ENCODE results near the gene COLEC12.

COLEC12 gene

DNA sequence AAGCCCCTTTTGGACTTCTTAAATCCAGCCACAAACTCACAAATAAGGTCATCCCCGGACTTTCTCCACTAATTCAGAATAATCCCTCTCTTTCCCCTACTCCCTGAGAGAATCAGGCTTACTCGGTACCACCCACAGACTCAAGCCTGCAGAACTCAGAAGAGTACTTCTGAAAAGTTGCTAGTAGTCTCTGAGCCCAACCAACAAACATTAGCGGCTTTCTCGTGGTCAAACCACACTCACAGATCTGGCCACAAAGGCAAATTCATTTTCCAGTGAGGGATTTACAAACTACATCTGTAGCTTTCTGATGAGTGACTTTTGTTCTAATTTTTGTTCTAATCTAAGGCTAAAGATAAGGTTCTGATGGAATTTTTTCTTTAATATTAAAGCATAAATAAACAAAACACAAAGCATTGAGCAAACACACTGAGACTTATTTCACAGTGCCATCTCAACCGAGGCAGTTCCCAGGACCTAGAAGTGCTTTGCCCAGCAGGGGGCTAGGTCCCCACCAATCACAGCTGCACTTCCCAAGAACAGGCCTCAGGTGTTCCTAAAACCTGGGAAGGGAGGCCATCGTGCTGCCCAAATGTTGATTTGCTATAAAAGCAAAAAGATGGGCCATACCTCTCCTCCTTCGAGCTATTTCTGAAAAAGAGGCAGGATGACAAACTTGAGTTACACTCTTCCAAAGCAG lies 110.7 kb downstream of the COLEC12 start:
- DNase-seq (ENCODE audit: low read depth in 2 of 2) = no peak

DNA sequence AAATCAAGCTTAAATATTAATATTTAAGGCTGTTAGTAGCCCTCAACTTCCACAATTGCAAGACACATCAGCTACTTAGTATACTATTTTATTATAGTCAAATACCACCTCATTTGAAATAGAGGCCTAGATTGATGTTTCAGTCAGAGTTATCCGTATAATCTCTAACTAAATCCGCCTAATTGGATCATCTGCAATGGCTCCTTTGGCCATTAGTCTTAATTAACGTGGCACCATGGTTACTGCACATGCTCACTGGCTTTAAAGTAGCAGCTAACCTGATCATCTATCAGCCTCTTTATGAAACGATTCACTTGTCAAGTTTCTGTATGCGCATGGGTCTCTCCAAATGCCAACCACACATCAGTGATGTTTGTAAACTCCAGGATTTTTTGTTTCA lies 112.3 kb downstream of the COLEC12 start:
- no peak for DNase-seq (ENCODE audit: low read depth in 2 of 2)

DNA sequence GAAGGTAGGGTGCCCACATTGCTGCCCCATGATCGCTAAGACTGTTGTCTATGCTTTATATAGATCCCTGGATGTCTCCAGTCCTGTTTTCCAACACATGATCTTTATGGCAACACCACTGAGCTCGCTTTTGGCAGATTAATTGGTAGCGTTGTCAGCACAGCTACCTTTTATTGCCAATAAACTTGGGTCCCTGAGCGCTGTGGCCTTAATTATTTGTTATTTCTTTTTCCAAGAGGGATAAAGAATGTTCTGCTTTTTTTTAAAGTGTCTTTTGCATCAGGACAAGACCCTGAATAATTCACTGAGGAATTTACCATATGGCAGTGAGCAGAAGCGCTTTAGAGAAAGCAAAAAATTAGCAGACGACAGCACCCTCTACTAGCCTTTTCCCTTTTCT lies 113.5 kb downstream of the COLEC12 start:
- DNase-seq (ENCODE audit: low read depth in 2 of 2) = no peak

DNA sequence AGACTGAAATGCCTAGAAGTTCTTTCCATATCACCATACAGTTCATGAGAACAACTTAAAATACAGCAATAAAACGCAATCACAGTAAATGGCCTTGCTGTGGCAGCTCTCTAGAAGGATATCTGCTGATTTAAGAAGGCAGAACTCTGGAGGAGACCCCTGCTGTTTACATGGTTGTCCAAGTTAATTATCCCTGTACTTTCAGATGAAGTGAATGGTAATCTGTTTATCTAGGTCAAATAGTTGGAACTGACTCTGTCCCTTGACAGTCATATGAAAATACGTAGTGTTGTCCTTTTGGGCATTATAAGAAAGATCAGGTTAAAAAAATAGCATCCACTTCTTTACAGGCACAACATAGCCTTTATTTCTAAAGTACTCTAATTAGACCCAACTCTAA lies 115.6 kb downstream of the COLEC12 start:
- no peak for DNase-seq (ENCODE audit: low read depth in 2 of 2)

DNA sequence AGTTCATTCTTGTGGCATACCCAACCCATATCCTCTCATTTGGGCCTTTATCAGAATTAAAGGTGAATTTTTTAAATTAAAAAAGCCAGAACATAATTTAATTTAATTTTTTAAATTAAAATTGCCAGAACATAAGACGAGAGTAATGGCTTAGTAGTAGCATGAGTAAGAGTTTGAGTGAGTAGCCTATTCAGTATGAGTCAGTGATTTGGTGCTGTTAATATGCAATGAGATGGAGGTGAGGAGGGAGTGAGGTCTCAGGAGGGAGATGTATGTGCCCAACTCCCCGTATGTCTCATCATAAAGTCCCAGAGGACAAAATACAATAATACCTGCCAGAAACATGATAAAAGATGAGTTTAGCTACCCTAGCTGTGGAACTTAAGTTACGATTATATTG lies 117.4 kb downstream of the COLEC12 start:
- no peak for DNase-seq (ENCODE audit: low read depth in 2 of 2)

DNA sequence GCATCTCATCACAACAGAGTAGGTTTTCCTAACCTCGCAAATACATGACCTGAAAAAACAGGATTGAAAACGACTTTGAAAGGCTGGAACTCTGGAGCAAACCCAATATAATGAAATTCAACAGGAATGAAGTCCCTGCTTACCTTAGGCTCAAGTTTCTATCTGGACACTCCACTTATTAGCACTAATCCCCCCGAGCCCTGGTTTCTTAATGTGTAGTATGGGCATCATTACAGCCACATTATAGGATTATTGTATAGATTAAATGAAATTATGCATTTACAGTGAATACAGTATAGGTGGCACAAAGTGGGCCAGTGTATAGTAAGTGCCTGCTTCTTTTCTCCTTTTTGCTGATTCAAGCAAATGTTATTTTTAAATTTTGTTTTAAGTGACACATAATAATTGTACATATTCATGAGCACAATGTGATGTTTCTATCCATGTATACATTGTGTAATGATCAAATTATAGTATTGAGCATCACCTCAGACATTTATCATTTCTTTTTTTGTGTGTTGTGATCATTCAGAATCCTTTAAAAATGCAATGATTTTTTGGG lies 118.0 kb downstream of the COLEC12 start:
- no peak for DNase-seq (ENCODE audit: low read depth in 2 of 2)

DNA sequence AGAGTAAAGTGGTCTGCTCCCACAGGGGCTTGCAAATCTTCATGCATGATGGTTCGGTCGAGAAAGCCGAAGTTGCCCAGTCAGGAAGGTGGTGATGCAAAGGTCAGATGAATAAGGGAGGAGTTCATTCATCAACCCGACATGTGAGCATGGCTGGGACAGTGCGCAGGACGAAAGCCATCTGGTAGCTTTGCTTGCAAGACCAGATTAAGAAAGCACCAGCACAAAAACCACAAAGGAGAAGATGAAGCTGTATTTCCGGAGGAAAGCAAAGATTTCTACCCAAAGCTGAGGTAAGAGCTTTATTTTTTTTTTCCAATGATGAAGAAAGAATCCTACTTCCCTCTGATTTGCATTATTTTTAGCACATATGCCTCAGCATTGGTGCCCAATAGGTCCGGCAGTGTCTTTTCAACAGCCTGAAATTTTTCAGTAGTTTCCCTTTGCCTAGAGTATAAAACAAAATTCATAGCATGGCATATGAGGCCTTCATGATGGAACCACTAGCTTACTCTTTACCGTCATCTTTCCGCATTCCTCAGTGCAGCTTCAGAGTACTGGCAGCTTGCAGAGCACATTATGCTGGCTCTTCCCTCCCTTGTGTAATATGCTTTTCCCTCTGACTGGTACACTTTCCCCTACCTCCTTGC lies 120.7 kb downstream of the COLEC12 start:
- no peak for DNase-seq (ENCODE audit: low read depth in 2 of 2)

DNA sequence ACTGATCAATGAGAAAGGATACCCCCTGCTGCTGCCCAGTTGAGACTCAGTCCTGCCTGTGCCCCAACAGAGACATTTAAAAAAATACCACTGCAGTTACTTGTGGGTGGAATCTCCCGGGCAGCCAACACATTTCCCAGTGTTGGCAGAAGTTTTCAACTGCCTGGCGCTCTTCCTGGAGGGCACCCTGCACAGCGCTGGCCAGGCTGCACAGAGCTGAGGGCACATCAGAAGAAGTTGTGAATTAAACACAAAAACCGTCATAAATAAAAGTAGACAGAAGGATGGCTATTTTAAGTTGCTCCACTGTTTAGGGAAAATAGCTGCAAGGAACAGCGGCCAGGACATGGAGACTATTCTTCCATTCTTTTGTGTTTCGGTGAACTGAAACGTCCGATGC lies 122.4 kb downstream of the COLEC12 start:
- DNase-seq (ENCODE audit: low read depth in 2 of 2) = no peak

DNA sequence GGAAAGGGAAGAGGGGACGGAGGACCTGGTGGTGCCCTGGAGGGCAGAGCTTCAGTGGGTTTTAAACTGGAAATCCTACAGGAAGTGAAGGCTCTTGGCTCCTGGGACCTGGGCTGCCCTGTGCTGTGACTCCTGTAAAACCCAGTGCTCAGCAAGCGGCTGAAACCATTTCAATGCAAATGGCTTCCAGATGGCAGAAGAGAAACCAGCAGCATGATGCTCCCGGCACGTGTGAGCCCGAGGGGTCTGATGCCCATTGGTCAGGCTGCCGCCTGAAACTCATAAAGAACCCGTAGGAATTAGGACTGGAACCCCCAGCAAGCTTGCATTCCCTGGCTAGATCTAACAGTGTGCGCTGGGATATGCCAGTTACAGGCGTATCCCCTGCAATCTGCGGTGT lies 123.4 kb downstream of the COLEC12 start:
- no peak for DNase-seq (ENCODE audit: low read depth in 2 of 2)

DNA sequence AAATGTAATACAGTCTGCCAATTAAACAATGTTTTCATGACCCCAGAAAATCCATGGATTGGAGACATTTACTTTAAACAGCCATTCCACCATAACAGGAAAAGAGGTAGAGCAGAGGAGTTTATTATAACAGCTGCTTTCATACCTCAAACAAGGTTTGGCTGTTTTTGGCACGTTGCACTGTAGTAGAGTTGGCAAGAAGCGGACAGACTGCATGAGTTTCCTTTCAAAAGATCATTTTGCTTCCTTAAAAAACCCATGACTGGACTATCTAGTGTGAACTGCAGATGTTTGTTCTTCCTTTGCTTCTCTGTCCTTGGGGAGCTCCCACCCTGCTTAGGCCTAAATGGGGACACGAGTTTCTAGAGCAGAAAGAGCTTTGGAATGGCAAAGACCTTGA lies 124.2 kb downstream of the COLEC12 start:
- no peak for DNase-seq (ENCODE audit: low read depth in 2 of 2)

DNA sequence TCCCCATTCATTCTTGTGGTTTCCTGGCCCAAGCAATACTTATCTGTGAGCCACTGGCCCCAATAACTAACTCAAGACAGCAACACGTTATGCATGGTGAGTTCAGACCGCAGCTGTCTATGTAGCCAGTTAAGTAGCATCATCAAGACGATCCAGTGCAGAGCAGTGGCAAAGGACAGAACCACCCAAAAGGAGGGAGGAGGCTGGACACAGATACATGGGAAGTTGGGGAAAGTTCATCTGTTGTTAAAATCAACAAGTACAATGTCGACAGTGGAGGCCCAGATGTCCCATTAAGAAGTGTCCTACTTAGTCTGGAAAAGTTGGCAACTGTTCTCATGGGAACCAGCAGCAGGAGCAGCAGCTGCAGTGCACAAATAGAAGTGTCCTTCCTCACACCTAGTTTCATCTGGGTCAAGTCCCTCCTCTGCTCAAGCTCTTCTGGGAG lies 125.8 kb downstream of the COLEC12 start:
- DNase-seq (ENCODE audit: low read depth in 2 of 2) = no peak

DNA sequence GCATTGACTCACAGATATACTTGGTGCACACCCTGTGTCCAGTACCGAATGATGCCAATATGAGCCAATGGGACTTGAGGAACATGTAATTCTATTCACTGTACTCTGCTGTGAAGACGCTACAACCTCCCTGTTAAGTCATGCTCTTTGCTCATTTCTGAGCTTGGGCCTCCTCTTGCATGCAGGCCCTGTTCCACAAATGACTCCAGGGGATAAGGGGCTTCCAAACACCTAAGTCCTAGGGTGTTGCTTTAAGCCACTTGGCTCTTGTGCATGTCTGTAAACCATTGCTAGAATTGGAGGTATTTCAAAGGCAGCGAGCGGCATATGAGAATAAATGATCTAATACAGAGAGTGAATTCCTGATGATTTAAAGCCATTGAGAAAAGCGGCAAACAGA lies 126.7 kb downstream of the COLEC12 start:
- DNase-seq (ENCODE audit: low read depth in 2 of 2) = no peak

DNA sequence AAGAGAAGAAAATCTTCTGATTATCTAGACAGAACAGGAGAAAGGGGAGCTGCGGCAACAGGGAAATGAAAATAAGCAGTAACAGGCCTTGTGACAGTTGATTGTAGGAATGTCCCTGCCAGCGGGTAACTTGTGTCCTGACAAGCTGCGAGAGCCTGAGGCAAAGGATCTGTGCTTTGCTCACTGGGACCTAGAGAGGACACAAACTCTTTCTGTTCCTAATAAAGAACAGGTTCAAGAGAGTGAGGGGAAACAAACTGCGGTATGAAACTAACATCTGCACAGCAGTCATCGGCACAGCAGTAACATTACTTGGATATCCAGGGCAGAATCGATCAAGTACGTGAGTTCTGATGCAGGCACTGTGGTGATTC lies 128.9 kb downstream of the COLEC12 start:
- DNase-seq (ENCODE audit: low read depth in 2 of 2) = no peak

DNA sequence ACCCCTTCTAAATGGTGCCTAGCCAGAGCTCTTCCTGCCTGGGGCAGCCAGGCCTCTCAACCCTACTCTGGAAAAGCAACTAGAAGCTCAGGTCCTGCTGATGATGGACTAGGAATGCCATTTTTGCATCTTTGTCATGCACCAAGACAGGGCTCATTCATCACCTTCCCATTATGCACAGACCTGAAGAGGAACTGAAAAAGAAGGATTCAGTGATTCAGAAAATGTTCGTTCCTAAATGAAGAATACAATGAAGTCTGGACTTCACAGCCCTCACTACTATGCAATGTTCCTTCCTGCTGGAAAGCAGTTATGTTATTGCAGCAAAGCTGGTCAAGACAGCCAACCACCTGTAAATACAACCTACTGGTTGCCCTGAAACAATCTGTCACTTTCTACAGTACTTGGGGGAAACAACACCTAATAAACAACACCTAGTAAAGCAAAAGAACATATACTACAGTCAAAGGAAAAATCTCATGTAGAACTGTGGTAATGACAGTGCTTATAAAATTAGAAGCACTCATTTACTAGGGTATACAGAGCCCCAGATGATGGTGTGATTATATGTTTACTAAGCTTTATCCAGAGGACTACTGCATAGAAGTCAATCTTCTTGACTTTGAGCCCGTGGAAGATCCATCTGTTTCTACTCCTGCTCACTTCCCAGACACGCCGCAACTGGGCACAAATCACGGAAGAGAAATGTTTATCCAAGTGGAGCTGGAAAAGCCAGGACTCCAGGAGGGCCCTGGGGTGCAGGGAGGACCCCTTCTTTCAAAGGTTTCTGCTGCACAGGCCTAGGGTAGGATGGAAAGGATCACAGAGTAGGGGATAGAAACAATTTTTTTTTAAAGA lies 129.5 kb downstream of the COLEC12 start:
- DNase-seq (ENCODE audit: low read depth in 2 of 2) = no peak

DNA sequence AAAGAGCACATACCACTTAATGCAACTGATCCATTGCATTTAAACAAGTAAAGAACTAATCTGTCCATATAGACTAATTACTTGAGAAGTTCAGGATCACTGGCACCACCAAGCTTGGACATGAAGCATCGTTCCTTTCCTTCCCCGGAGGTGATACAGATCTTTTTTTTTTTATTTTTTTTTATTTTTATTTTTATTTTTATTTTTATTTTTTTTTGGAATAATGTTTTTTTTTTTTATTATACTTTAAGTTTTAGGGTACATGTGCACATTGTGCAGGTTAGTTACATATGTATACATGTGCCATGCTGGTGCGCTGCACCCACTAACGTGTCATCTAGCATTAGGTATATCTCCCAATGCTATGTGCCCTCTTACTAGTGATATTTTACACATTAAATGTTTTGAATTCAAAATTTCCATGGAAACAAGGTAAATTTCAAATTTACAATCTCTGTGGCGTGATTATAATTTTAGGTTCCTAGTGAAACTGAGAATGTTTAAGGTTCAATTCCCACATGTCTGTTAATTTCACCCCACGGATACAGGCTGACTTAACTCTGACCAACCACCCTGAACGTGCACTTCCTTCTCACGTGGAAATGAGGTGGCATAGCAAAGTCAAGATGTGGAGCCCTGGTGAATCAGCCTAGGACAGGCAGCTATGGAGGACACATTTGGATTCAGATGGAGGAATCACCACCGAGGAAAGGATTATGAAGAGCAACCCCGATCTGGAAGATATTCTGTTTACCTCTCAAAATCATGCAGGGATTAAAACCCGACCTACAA lies 131.1 kb downstream of the COLEC12 start:
- DNase-seq (ENCODE audit: low read depth in 2 of 2) = no peak

DNA sequence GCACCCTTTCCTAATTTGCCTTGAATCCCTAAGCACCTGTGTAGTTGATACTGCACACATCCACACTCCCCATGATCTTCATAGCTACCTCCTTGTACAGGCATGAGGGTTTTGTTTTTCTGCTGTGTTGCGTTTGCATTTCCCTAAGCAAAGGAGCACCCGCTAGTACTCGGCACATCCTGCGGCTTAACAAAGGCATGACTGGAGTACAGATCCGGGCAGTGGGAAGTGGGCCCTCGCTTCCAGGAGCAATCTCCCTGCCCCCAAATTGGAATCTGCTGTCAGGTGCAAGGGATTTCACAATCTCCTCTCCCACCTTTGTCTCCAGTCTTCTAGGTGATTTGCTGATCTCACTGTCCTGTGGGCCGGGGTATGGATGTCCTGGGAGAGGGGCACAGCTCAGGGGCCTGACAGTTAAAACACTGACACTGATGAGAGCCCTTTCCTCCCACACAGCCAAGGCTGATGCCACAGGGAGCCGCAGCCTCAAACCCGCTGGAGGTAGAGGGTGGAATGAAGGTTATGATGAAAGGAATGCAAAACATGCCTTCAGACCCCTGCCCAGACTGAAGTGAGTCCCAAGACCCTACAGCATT lies 133.9 kb downstream of the COLEC12 start:
- DNase-seq (ENCODE audit: low read depth in 2 of 2) = no peak

DNA sequence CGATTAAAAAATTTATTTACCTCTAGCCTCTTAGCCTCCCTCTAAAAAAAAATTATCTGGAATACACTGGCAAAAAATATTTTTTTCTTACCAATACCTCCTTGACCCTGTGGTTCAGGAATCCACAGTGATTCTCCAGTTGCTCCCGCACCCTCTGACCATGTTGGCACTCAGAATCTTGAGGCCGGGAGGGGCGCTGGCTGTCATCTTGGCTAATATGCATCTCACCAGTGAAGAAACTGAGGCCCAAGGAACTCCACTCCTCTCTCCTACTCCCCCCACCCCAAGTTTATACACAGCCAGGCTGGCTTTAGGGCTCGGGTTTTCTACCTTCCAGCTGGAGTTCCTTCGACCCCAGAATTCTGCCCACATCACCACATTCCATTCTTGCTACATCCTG lies 134.8 kb downstream of the COLEC12 start:
- DNase-seq (ENCODE audit: low read depth in 2 of 2) = no peak

DNA sequence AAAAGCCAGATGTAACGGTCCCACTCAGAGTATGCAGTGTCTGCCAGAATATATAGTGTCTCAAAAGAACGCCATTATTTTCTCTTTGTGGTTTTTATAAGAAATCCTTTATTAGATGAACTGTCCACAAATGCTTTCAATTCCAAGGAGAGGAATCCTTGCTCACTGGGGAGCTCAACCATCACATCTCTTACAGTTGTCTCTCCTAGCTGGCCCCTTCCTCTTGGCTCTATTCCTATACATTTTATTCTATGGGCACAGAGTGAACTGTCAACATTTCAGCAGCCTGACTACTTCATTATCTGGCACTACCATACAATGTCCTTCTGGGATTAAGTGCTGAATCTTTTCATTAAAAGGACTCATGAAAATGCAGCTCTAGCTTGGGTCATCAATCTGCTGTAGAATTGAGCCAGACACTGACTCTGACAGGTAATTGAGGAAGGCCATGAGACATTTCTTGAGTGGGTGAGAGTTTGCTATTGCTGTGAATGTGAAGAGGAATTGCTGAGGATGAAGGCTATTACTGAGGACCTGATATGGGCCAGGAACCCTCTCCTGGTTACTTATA lies 136.2 kb downstream of the COLEC12 start:
- peak; percentile 78 to 79 for DNase-seq (ENCODE audit: low read depth in 2 of 2)

DNA sequence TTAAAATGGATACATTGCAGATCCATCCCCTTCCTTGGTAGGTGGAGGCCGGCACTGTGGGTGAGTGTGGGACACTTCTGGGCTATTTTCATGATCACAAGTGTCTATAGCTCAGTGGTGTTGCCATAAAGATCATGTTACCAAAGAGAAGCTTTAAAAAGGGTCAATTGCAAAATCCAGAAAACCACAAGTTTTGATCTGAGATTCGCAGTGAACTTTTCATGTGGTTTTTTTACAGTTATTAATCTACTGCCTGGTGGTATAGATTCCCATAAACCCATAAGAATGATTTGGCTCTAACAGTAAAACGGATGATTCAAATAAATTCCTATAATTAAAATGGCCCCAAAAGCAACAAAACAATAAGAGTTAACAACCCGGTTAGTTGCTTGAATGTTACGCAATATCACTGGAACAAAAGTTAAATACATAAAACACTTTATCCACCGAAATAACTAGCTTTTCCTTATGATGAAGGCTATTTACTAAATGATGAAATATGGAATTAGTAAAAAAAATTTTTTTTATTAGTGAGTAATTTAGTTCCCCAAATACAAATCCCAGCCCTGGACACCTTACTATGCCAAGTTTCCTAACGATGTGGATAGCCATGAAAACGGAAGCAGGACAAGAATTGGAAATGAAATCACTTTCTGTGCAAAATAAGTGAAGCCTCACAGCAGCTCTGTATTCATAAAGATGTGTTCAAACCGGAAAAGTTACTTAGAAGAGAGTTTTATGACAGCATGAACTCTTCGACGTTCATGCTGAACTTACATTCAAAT lies 137.0 kb downstream of the COLEC12 start:
- peak; percentile 95 for DNase-seq (ENCODE audit: low read depth in 2 of 2)
